Pancreas (tissue), 10 donors: ENCODE data around the gene UBE3C. TPM values are rescaled to one million over a fixed set of nuclear protein-coding genes. Genes with fewer than 3 reads are reported as not detected.

Source experiments
- ATAC-seq, 4 donors: fragments of 200-7000 bp; cut with Tn5 transposase; one replicate each; pipeline versions ENCODE4 v1.8.0 to v1.9.1; 2020; ENCODE audit warnings: mild to moderate bottlenecking in 4 of 4, moderate library complexity in 4 of 4
- DNase-seq, 6 donors: peaks; one replicate each; pipeline ENCODE4 v3.0.0-alpha.2; 2020
- FAIRE-seq: peaks from 2 replicates; lab custom pipeline; 2012; peaks lifted over from hg19 to GRCh38; lab: Jason Lieb, UNC
- H3K27ac ChIP-seq, 4 donors: fragments of 200-600 bp; sonication (generic); 1 replicate in 3 of 4; 2 replicates in 1 of 4; pipeline versions ENCODE4 v1.5.0 to v1.8.0; 2020
- H3K27me3 ChIP-seq, 4 donors: fragments of 200-600 bp; one replicate each; pipeline ENCODE4 v1.8.0; 2021
- H3K36me3 ChIP-seq, 3 donors: fragments of 200-600 bp; sonication (generic) in 1 of 3; one replicate each; pipeline versions ENCODE4 v1.5.0 to v1.8.0; 2020 to 2021
- H3K4me1 ChIP-seq, 3 donors: fragments of 200-600 bp; one replicate each; pipeline ENCODE4 v1.8.0; 2021
- H3K4me3 ChIP-seq, 4 donors: fragments of 200-600 bp; sonication (generic) in 2 of 4; one replicate each; pipeline versions ENCODE4 v1.5.0 to v1.8.0; 2020 to 2021
- H3K9me3 ChIP-seq, 4 donors: fragments of 200-600 bp; one replicate each; pipeline ENCODE4 v1.8.0; 2021
- CTCF ChIP-seq, 4 donors: fragments of 200-600 bp; sonication (generic) in 3 of 4; IDR thresholded peaks; one replicate each; pipeline versions ENCODE4 v1.5.0 to v1.8.0; 2021; ENCODE audit warnings: antibody characterized with exemption in 4 of 4
- WGBS, 2 donors: extraction: QIAGEN DNeasy Blood & Tissue Kit; methylation state at CpG; one replicate each; pipeline ENCODE4 v1.1.7; 2013; 5-methylcytosine and 5-hydroxymethylcytosine counted together
- intact Hi-C, 3 donors: fragments of 100-400 bp; cut with DNase I; formaldehyde crosslinking; loops; one replicate each; pipeline versions ENCODE4 v1.11.1 to v1.14.2; 2022
- polyA plus RNA-seq, 2 donors: library from polyadenylated mRNA; stranded (reverse); fragments of 200-250 nt; gene quantifications; one replicate each; pipeline ENCODE4 v1.2.3, GENCODE V29; 2013
- total RNA-seq, 6 donors: library from RNA; stranded (reverse); fragmentation: NEBNext Ultra II Directional in 4 of 6; extraction: Animal tissue kit (Norgen Biotek cat#: 25700) in 4 of 6; gene quantifications; one replicate each; pipeline versions ENCODE4 v1.2.1 to v1.2.4, GENCODE V29; 2021 to 2023
- donor health status: healthy with polysubstance abuse.
- donor health status: DM: no; HTN: no; CAD: no; lungs with moderate emphysema.
- donor health status: DM: no; HTN: no; CAD: no.
- donor health status: control.
- donor health status: control.
- donor health status: Bipolar disorder and iron deficiency.
- donor health status: DM: yes; HTN: yes; CAD: no.
- donor health status: DM: no; HTN: no; CAD: no.
- donor health status: DM: no; HTN: no; CAD: no.
- donor health status: DM: yes; HTN: yes; CAD: no.

Gene UBE3C
- total and polyA plus RNA-seq, 8 donors = 12.1 to 36.1 (median 23.1) TPM

- H3K36me3 ChIP-seq = no peaks in the 10 kb centered on the region
- 88% methylated on average over 5 of the region's 5 CpGs for WGBS, 2 donors
- no peaks in the 10 kb centered on the region for H3K27me3 ChIP-seq
- peaks cover 0 to 8% (median 6%) of the 10 kb centered on the region in 3 donors for H3K4me1 ChIP-seq
- ATAC-seq (peak in 2 of 4 donors; percentile 47 to 65), DNase-seq (no peak), FAIRE-seq (no peak)
- H3K27ac ChIP-seq = peak overlapping the region in 1 of 4 donors; percentile 1
- no peak for TF ChIP-seq CTCF (IDR thresholded peaks at IDR 0.05)
- intact Hi-C loops = no loop called here
- no peak overlapping the region for H3K4me3 ChIP-seq
- H3K9me3 ChIP-seq = no peaks in the 10 kb centered on the region
Measured at GRCh38 chr7:157151626-157152339, 13.1 kb downstream of the UBE3C start.

DNA sequence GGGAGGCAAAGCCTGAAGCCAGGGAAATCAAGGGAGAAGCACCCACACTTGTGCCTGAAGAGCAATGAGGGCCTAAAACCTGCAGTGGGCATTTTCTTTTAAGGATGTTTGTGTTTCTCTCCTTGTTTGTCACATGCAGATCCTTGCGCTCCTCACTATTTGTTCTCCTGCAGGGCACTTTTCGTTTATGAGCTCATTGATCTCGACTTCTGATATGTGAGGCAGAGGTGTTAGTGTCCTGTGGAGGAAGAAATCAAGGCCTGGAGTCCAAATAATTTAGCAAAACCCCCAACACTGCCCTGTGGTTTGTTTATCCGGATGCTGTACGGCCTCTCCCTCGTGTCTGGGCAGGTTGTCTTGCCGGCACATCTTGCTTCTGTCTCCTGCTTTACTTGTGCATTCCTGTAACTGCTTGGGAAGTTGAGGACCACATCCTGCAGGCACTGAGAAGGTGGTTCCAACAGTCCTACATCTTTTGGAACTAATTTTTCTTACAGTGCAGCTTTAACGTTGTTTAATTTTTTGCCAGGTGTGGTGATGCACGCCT lies 13.7 kb downstream of the UBE3C start:
- no peak for TF ChIP-seq CTCF (IDR thresholded peaks at IDR 0.05)
- H3K27ac ChIP-seq = no peak overlapping the region
- H3K4me1 ChIP-seq = peaks cover 0 to 8% (median 6%) of the 10 kb centered on the region in 3 donors
- no peak overlapping the region for H3K4me3 ChIP-seq
- ATAC-seq = no peak
- 85 to 86% methylated on average over 9 of the region's 9 CpGs for WGBS, 2 donors
- FAIRE-seq = no peak
- DNase-seq = no peak
- H3K9me3 ChIP-seq = no peaks in the 10 kb centered on the region
- no peaks in the 10 kb centered on the region for H3K27me3 ChIP-seq
- intact Hi-C loops = no loop called here
- H3K36me3 ChIP-seq = no peaks in the 10 kb centered on the region

DNA sequence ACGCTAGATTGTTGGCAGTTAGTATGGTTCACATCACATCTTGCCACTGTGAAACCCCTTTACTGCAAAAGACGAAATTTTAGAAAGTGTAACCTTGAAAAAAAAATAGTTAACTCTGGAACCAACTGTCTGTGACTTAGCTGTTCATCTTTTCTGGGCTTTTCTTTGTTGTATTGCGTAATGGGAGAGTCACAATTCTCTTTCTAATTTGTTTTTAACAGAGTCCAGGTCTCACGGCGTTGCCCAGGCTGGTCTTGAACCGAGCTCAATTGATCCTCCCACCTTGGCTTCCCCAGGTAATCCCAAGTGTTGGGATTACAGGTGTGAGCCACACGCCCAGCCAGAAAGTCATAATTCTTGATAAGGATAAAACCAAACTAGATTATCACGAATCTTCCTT lies 14.5 kb downstream of the UBE3C start:
- no peaks in the 10 kb centered on the region for H3K36me3 ChIP-seq
- intact Hi-C loops = no loop called here
- no peaks in the 10 kb centered on the region for H3K9me3 ChIP-seq
- no peak for TF ChIP-seq CTCF (IDR thresholded peaks at IDR 0.05)
- H3K27ac ChIP-seq = no peak overlapping the region
- ATAC-seq (no peak), DNase-seq (no peak), FAIRE-seq (no peak)
- WGBS, 2 donors = 75 to 79% methylated on average over 8 of the region's 8 CpGs
- H3K4me3 ChIP-seq = no peak overlapping the region
- no peaks in the 10 kb centered on the region for H3K27me3 ChIP-seq
- H3K4me1 ChIP-seq = peaks cover 0 to 16% (median 9%) of the 10 kb centered on the region in 3 donors

- intact Hi-C loops = no loop called here
- FAIRE-seq = no peak
Measured at GRCh38 chr7:157155959-157156358, 17.2 kb downstream of the UBE3C start.

More at GRCh38 chr7:157155959-157156358, 17.2 kb downstream of the UBE3C start:
- Histone ChIP-seq H3K36me3 (no peaks in the 10 kb centered on the region), H3K4me1 (peaks cover 0 to 16% (median 6%) of the 10 kb centered on the region in 3 donors), H3K4me3 (no peak overlapping the region), H3K27ac (no peak overlapping the region), H3K9me3 (no peaks in the 10 kb centered on the region), H3K27me3 (no peaks in the 10 kb centered on the region)
- no peak for TF ChIP-seq CTCF (IDR thresholded peaks at IDR 0.05)
- DNase-seq (no peak), ATAC-seq (no peak)
